T47D (cell line): ENCODE results near the gene GPC5.

ENCODE experiments used
- DNase-seq, 2 experiments: peaks; one replicate each; pipeline versions ENCODE4 v3.0.0 to v3.0.0-alpha.2; 2011 to 2012; ENCODE audit warnings: low read depth in 1 of 2, low spot score in 1 of 2
- JUND ChIP-seq: IDR thresholded peaks from 2 replicates; pipeline ENCODE4 v1.6.1; 2012; ENCODE audit warnings: low read depth
- in situ Hi-C: cut with HindIII; loops from 2 replicates; pipeline ENCODE4 v1.10.0; 2016; ENCODE audit warnings: low sequenced_read_pairs, low pct_unique_long_range_greater_than_20kb

GPC5 gene

DNA sequence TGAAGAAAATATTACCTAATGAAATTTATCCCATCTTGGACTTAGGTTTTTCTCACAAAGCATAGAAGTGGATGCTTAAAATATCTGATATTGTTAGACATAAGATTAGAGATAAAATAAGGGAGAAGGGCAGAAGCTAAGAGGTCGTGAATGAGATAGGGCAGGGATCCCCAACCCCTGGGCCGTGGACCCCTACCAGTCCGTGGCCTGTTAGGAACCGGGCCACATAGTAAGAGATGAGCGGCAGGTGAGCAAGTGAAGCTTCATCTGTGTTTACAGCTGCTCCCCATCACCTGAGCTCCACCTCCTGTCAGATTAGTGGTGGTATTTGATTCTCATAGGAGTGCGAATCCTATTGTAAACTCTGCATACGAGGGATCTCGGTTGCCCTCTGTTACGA, 202.9 kb downstream of the GPC5 start:
- DNase-seq, result no peak
- no peak for TF ChIP-seq JUND
- in situ Hi-C loops, result no loop called here

DNA sequence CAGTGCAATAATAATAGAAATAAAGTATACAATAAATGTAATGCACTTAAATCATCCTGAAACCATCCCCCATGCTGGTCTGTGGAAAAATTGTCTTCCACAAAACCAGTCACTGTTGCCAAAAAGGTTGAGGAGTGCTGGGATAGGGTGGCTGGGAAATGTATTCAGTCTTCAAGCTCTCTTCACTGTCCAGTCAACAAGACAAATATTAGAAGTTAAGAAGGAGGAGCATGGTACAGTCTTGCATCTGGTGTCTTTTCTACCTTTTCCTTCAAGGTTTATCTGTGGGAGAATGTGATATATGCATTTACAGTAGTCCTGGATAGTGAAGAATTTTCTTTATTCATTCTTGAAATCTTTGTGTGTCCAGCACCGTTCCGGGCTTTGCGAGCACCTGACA, 203.4 kb downstream of the GPC5 start:
- DNase-seq, result no peak
- in situ Hi-C loops, result no loop called here
- no peak for TF ChIP-seq JUND

DNA sequence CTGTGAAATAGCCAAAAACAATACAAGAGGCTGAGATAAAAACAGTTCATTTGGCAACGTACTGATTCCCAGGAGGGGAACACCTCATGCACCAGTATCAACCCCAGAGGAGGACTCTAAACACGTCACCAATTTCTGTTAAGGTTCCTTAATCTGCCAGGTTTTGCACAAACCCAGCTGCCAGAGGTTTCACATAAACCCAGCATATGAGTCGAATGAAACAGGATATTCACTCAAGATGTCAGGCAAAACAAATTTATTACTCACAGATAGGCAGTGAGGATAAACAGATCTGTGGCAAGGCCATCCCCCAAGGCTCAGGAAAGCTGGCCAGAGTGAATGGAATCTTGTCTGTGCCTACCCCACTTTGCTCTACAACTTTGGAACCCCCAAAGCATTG, 210.9 kb downstream of the GPC5 start:
- no peak for TF ChIP-seq JUND
- in situ Hi-C loops, result no loop called here
- DNase-seq, result no peak

DNA sequence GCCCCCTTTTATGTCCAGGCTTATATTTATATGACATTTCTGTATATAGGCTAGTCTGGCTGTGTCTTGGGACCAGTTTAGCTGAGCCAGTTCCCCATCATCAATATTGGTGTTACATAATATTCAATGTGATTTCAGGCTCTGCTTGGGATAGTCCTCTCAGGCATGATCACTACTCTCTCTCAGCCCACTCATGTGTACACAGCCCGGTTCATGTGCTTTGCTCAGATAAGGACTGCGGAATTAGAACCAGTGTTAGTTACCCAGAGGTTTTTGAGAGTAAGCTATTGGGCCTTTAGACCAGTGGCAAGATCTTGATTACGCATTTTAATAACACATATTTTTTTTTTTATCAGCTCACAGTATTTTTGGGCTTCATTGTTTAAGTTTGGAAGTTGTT, 219.9 kb downstream of the GPC5 start:
- in situ Hi-C loops, result no loop called here
- no peak for DNase-seq
- no peak for TF ChIP-seq JUND

DNA sequence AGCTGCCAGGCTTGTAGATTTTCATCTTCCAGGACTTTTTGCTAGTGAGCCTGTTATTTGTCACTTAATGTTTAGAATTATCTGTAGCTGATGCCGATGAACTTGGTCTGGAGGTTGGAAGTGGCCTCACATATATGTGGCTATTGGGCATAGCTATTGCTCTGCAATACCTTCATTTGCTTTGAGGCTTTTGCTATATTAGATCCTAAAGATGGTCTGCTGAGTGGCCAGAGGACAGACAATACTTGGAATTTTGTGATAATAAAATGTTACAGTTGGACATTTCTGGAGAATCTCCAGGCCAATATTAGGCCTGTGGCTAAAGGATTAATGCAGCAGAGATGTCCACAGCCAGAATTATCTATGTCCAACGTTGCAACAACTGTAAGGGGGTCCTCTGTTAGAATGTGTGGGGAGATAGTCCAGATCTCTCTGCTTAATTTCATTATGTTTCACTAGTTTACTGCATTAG, 222.3 kb downstream of the GPC5 start:
- no peak for DNase-seq
- TF ChIP-seq JUND, result no peak
- in situ Hi-C loops, result no loop called here

DNA sequence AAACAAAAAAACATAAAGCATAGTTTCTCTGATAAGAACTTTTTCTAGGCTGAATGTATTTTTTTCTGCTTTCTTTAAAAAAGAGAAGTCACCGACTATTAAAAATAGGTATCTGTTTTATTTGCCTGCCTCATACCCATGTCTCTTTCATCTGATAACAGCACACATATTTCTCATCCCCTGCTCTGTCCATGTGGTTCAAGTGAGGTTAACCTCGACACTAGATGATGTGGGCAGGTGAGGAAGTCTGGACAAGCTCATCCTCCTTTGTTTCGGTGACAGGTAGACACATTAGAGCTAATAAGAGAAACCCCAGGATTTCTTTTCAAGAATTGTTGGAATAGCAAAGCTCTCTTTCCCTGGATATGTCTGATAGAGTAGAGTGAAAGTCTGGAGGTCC, 222.7 kb downstream of the GPC5 start:
- in situ Hi-C loops, result no loop called here
- no peak for TF ChIP-seq JUND
- no peak for DNase-seq

DNA sequence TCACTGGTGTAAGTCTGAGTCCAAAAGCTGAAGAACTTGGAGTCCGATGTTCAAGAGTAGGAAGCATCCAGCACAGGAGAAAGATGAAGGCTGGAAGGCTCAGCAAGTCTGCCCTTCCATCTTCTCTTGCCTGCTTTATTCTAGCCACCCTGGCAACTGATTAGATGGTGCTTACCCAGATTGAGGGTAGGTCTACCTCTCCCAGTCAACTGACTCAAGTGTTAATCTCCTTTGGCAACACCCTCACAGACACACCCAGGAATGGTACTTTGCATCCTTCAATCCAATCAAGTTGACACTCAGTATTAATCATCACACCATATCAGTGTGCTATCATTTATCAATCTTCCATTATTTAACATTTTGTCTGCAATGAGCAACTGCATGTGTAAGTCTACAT, 223.5 kb downstream of the GPC5 start:
- no peak for DNase-seq
- in situ Hi-C loops, result no loop called here
- TF ChIP-seq JUND, result no peak

DNA sequence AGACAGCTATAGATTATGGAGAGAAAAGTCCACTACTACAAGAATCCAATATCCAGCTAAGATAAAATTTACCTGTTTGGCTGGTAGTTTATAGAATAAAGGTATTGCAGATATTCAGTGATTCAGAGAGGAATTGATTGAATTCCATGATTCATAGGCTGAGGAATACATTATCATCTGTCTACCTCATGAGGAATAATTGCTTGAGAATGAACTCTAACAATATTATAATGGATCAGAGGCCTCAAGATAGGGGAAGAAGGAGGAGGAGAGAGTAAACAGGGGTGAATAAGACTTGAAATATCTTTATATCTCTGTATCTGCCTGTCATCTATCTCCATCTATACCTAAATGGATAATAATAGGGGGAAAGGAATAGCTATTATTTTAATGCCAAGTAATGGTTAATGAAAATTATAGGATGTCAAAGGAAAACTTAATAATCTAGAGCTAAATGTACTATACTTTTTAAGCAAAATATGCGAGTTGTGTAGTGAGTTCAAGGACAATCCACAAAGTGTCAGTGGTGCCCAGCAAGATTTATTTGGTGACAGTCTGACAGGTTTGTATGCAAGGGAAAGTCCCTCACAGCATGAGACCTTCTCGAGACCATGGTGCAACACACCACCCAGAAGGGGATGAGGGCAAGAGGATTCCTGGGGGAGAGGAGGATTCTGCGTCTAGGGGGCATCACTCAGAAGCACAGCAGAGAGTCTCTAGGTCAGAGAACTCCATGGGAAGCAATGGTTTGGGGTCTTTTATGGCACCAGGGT, 224.5 kb downstream of the GPC5 start:
- in situ Hi-C loops, result no loop called here
- no peak for TF ChIP-seq JUND
- DNase-seq, result no peak

DNA sequence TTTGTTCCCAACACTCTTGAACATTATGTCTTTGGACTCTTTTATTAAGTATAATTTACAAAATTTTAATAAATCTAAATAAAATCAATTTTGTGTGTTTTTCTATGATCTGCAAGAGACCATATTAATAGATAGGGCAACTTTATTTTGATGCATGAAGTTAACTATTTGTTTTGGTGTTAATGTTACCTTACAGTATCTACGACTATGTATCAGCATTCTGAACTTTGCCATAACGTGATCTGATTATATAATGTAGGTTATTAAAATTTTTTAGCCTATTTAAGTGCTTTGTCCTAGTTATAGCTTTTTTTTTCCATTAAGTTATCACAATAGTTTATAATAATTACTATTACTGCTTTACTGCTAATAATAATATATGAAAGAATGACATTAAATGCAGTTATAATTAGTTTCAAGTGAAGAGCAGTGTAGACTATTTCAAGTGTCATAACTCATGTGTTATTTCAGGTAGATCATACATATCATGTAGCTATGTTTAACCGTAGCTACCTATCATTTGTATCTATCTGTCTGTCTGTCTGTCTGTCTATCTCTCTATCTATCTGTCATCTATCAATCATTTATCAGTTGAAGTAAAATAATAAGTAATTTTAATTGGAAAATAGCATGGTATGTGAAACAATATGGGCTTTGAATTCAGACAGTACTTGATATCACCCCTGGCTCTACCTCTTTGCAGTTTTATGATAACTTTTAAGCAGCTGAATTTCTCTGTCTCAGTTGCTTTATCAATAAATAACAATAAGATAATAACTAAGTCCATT, 229.7 kb downstream of the GPC5 start:
- in situ Hi-C loops, result no loop called here
- DNase-seq, result no peak
- no peak for TF ChIP-seq JUND

DNA sequence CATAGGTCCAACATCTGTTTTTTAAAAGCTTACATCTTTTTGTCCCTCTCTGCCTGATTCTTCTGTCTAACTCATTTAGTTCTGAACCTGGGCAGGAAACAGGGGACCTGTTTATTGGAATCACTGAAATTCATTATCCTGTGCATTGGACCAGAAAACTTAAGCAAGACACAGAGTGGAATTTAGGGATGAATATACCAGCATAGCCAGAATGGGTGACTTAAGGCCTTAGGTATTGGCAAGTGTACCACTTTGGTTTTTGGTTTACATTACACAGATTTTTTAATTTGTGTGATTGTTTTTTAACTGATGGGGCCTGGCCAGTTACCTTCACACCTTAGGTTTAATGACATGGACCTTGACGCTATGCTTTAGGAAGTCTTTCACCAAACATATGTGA, 232.5 kb downstream of the GPC5 start:
- no peak for DNase-seq
- in situ Hi-C loops, result no loop called here
- TF ChIP-seq JUND, result no peak

DNA sequence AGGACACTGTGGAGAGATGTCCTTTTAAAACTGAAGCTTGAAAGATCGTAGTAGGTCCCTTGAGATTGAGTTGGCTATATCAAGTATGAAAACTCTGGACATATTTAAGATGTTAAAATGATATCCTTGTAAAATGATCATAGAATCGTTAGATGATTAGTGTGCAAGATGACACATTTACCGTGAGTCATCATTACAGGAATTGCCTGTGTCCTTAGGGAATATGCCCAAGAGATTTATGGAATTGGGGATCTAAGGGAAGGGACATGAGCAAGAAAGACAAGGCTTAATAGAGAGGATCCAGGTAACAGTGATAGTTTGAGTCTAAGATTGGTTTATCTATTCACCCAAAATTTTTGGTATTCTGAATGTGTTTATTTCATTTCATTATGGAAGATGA, 233.7 kb downstream of the GPC5 start:
- in situ Hi-C loops, result no loop called here
- TF ChIP-seq JUND, result no peak
- no peak for DNase-seq

DNA sequence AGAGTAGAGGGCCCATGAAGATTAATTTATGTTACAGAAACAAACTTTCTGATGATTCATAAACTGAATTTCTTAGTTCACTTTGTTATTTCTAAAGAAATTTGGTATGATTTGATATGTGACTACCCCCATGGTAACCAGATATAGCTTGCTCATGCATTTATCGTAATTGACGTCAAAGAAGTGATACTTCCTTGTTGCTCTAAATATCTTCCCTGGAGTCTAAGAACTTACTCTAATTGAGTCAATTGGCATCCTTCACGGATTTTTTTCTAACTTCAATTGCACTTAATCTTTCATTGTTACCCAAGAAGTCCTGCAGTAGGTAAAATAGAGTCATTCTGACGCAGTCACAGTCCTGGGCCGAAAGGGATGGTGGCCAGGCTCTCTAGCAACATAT, 240.9 kb downstream of the GPC5 start:
- DNase-seq, result no peak
- no peak for TF ChIP-seq JUND
- in situ Hi-C loops, result no loop called here

DNA sequence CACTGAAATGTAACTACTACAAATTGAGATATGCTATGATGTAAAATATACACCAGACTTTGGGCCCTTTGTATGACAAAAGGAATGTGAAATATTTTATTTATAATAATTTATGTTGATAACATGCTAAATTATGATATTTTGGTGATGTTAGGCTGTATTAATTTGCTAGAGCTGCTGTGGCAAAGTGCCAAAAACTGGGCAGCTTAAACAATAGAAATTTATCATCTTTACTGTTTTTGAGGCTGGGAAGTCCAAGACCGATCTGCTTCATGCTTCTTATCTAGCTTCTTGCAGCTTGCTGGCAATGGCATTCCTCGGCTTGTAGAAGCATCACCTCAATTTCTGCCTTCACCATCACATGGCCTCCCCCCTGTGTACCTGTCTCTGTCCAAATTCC, 245.0 kb downstream of the GPC5 start:
- in situ Hi-C loops, result no loop called here
- TF ChIP-seq JUND, result no peak
- no peak for DNase-seq

DNA sequence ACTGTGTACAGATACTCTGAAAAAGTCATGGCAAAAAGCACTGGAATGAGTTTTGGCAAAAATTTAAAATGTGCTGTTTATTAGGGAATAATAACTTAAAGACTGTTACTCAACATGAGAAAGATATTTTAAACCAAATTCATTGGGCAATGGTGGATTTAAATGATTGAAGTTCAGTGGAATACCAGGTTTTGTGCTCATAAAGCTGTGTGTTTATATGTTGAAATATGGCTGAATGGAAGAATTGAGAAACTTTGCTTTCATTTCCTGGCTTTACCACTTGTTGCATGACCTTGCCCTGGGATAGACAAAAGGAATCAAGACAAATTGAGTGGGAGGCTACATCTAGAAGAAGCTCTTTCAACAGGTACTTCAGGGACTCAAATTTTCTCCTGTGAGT, 246.4 kb downstream of the GPC5 start:
- no peak for TF ChIP-seq JUND
- in situ Hi-C loops, result no loop called here
- DNase-seq, result no peak
